Epithelial cell of proximal tubule (primary cell): ENCODE data around the gene PDF. TPM values are rescaled to one million over a fixed set of nuclear protein-coding genes. Genes with fewer than 3 reads are reported as not detected.

ENCODE experiments used
- DNase-seq: peaks from one replicate; pipeline ENCODE4 v3.0.0-alpha.2; 2011; ENCODE audit warnings: low read depth
- H3K4me3 ChIP-seq: 2 replicates; pipeline ENCODE4 v1.5.1; 2011; ENCODE audit warnings: low read depth, mild to moderate bottlenecking, low read length
- total RNA-seq: library from RNA; depleted of rRNA; stranded (reverse); fragments of >200 nt; gene quantifications from 2 replicates; pipeline ENCODE4 v1.2.3, GENCODE V29; 2015
- TF ChIP-seq, protein P1 (sequence below): conservative IDR thresholded peaks from 2 replicates; pipeline ENCODE4 v1.5.1; 2012; ENCODE audit warnings: low read depth, mild to moderate bottlenecking, low read length

PDF gene, protein sequence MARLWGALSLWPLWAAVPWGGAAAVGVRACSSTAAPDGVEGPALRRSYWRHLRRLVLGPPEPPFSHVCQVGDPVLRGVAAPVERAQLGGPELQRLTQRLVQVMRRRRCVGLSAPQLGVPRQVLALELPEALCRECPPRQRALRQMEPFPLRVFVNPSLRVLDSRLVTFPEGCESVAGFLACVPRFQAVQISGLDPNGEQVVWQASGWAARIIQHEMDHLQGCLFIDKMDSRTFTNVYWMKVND
- total RNA-seq: 23.8 and 36.8 TPM in 2 replicates

DNA sequence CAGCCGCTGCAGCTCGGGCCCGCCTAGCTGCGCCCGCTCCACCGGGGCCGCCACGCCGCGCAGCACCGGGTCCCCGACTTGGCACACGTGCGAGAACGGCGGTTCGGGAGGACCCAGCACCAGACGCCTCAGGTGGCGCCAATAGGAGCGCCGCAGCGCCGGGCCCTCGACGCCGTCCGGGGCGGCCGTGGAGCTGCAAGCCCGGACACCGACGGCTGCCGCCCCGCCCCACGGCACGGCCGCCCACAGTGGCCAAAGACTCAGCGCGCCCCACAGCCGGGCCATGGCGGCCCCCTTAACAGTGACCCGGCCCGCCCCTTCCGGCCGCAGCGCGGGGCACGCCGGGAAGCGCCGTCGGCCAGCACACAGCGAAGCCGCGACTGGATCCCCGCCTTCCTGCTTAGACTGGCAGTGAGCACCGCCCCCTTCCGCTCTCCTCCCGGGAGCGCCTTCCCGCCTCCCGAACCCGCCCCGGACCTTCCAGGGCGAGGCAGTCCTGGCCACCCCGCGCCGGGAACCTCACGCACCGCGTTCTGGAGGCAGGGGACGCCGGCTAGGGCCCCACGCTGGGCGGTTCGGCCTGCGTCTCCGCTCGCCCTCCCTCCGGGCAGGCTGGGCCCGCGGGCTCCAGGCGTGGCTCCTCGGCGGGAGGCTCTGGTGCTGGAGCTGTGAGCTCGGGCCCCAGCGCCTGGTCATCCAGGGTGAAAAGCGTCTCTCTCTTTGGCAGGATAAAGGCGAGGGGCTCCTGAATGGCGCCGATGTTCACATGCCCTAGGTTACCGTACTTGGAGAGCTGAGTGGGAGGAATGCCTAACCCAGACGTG is at the start of gene PDF:
TSS of gene PDF (minus strand) at position 303 of the 824 bp plus-strand sequence. CDS start at position 285, 18 bp downstream.
- TF ChIP-seq, protein P1, sequence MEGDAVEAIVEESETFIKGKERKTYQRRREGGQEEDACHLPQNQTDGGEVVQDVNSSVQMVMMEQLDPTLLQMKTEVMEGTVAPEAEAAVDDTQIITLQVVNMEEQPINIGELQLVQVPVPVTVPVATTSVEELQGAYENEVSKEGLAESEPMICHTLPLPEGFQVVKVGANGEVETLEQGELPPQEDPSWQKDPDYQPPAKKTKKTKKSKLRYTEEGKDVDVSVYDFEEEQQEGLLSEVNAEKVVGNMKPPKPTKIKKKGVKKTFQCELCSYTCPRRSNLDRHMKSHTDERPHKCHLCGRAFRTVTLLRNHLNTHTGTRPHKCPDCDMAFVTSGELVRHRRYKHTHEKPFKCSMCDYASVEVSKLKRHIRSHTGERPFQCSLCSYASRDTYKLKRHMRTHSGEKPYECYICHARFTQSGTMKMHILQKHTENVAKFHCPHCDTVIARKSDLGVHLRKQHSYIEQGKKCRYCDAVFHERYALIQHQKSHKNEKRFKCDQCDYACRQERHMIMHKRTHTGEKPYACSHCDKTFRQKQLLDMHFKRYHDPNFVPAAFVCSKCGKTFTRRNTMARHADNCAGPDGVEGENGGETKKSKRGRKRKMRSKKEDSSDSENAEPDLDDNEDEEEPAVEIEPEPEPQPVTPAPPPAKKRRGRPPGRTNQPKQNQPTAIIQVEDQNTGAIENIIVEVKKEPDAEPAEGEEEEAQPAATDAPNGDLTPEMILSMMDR: no peak
- H3K4me3 ChIP-seq: peak within 1 kb of the TSS; percentile 78
- DNase-seq: no peak

DNA sequence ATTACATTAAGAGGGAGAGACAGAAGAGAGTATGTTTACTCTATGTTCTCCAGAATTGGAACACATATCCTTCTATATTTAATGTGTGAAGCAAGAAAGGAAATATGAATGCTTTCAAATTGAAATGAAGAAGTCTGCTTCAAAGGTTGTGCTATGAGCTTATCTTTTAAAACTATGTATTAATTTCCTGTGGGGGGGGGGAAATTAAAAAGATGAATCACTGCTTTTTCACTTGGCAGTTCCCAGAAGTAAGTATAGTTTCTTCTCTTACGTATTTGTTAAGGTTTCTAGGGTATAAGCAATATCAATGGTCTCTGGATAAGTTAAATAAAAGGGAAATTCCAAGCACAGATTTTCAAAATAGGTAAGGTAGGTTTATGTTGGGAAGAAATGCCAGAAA is 48.4 kb upstream of the PDF start:
- TF ChIP-seq, protein P1: no peak
- no peak overlapping the region for H3K4me3 ChIP-seq
- no peak for DNase-seq

DNA sequence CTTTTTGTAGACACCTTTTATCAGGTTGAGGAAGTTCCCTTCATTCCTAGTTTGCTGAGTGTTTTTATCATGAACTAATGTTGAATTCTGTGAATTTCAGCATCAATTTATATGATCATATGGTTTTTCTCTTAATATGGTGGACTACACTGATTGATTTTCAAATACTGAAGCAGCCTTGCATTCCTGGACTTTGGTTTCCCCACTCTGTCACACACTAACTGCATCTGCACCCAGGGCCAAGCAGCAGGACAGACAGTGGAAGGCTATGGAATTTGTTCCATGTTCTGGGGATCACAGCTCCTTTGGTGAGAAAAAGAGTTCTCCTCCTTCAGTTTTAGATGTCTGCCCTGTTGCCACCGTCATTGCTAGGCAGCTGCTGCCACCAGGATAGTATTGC is 47.6 kb upstream of the PDF start:
- TF ChIP-seq, protein P1: no peak
- H3K4me3 ChIP-seq: no peak overlapping the region
- DNase-seq: no peak

DNA sequence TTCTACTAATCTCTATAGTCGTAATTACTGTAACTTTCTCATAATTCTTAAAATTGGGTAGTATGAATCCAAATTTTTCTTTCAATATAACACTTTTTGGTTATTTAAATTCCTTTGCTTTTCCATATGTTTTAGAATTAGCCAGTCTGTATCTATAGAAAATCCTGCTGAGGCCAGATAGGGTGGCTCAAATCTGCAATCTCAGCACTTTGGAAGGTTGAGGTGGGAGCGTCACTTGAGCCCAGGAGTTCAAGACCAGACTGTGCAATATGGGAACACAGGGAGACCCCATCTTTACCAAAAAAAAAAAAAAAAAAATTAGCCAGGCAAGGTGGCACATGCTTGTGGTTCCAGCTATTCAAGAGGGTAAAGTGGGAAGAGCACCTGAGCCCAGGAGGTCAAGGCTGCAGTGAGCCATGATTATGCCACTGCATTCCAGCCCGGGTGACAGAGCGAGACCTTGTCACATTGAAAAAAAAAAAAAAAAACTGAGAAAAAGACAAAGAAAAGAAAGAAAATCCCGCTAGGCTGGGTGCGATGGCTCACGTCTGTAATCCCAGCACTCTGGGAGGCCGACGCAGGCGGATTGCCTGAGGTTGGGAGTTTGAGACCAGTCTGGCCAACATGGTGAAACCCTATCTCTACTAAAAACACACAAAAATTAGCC is 46.1 kb upstream of the PDF start:
- H3K4me3 ChIP-seq: no peak overlapping the region
- DNase-seq: no peak
- TF ChIP-seq, protein P1: no peak

DNA sequence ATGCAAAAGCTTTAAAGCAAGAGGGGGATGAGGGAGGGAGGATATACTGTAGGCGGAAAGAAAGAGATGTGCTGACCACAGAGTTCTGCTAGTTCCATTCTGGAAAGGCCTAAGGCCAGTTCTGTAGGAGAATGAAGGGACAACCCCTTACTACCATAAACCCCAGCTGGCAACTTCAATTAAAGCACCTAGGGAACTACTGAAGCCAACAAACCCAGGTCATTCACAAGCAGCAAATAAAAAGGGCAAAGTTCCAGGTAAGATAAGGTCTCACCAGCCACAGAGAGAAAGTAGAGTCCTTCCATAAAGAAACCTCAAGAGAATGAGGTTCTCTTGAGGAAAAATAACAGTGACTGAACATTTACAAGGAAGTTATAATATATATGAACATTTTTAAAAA is 42.6 kb upstream of the PDF start:
- TF ChIP-seq, protein P1: no peak
- DNase-seq: no peak
- no peak overlapping the region for H3K4me3 ChIP-seq

DNA sequence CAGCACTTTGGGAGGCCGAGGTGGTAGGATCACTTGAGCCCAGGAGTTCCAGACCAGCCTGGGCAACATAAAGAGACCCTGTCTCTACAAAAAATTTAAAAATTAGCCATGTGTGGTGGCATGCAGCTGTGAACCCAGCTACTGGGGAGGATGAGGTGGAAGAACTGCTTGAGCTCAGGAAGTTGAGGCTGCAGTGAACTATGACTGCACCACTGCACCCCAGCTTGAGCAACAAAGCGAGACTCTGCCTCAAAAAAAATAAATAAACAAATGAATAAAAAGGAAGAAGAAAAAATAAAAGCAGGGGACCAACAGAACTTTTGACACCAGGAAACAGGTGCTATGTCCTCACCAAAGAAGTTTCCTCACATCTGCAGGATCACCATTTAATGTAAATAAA is 41.2 kb upstream of the PDF start:
- no peak for DNase-seq
- no peak overlapping the region for H3K4me3 ChIP-seq
- TF ChIP-seq, protein P1: no peak
